ENCODE results near the gene TICAM2. TPM values are rescaled to one million over a fixed set of nuclear protein-coding genes. Genes with fewer than 3 reads are reported as not detected.

The TICAM2 gene
- total RNA-seq, 2 donors from 2014 or later = 6.1 to 11.1 TPM

DNA sequence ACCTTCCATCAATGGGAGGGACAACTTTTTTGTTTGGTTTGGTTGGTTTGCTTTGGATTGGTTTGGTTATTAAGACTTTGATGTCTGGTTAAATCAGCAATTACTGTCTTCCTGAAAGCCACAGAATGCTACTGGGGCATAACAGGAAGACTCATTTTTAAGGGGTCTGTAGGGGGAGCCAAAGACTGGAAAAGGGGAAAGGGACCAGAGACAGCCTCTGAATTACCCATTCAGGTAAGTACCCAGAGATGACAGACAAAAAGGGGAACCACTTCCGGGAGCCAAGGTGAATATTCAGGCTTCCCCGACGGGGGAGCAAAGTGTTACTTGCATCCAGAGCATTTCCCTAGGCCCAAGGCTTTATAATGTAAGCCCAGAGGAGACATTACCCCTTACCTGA, 53.1 kb downstream of the TICAM2 start:
- Mint-ChIP-seq H3K36me3 (peaks cover 7% of the 10 kb centered on the region), H3K4me1 (ENCODE audit: low read depth in 2 of 2) (peaks cover 3 to 5% of the 10 kb centered on the region in 2 donors), H3K27ac (no peak overlapping the region), H3K9me3 (no peaks in the 10 kb centered on the region), H3K4me3 (no peak overlapping the region), H3K27me3 (peaks cover 15 to 19% of the 10 kb centered on the region in 2 donors)
- ATAC-seq (no peak), DNase-seq (ENCODE audit: low spot score) (no peak)

DNA sequence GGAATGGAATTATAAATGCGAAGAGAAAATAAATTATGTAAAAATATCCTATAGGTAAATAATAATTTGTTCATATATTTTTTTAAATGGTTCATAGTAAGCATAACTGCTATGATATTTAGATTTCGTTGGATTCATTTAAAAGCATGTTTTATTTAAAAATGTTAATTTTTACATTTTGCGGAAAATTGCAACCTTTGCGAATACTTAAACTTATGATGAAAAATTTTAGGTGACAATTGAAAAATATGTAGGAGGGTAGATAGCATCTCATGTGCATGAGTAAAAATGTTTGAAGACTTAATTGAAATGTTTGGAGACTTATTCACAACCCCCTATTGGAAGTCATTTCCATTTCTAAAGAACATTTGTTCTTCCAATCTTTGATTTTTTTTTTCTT, 53.6 kb downstream of the TICAM2 start:
- Mint-ChIP-seq H3K4me1 (ENCODE audit: low read depth in 2 of 2) (peaks cover 3 to 5% of the 10 kb centered on the region in 2 donors), H3K27ac (no peak overlapping the region), H3K4me3 (no peak overlapping the region), H3K27me3 (peaks cover 15 to 19% of the 10 kb centered on the region in 2 donors), H3K36me3 (peaks cover 7% of the 10 kb centered on the region), H3K9me3 (no peaks in the 10 kb centered on the region)
- DNase-seq (ENCODE audit: low spot score) = no peak
- no peak for ATAC-seq

DNA sequence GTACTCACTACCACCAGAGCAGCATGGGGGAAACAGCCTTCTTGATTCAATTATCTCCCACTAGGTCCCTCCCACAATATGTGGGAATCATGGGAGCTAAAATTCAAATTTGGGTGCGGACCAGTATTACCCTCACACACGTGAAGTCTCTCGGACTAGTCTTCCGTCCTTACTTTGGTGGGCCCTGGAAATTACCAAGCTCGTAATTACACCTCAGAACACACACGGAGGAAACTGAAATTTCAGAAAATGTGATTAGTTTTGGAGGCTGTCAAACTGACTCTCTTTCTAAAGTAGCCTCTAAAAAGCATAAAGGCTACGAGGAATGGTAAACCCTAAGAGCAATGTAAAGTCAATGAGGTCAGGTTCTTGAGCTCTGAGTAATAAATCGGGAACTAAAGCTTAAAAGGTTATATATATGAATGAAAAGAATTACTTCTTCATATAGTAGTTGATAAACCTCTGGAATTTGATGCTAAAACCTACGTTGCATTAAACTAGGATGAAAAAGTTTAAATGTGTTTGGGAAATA, 56.9 kb downstream of the TICAM2 start:
- no peak for DNase-seq (ENCODE audit: low spot score)
- H3K27ac Mint-ChIP-seq = peak overlapping the region; percentile 92 to 93
- H3K4me1 Mint-ChIP-seq (ENCODE audit: low read depth in 2 of 2) = peaks cover 26 to 35% of the 10 kb centered on the region in 2 donors
- H3K9me3 Mint-ChIP-seq = no peaks in the 10 kb centered on the region
- peak overlapping the region; percentile 93 for H3K4me3 Mint-ChIP-seq
- peaks cover 0 to 2% of the 10 kb centered on the region in 2 donors for H3K27me3 Mint-ChIP-seq
- peaks cover 23% of the 10 kb centered on the region for H3K36me3 Mint-ChIP-seq
- no peak for ATAC-seq

DNA sequence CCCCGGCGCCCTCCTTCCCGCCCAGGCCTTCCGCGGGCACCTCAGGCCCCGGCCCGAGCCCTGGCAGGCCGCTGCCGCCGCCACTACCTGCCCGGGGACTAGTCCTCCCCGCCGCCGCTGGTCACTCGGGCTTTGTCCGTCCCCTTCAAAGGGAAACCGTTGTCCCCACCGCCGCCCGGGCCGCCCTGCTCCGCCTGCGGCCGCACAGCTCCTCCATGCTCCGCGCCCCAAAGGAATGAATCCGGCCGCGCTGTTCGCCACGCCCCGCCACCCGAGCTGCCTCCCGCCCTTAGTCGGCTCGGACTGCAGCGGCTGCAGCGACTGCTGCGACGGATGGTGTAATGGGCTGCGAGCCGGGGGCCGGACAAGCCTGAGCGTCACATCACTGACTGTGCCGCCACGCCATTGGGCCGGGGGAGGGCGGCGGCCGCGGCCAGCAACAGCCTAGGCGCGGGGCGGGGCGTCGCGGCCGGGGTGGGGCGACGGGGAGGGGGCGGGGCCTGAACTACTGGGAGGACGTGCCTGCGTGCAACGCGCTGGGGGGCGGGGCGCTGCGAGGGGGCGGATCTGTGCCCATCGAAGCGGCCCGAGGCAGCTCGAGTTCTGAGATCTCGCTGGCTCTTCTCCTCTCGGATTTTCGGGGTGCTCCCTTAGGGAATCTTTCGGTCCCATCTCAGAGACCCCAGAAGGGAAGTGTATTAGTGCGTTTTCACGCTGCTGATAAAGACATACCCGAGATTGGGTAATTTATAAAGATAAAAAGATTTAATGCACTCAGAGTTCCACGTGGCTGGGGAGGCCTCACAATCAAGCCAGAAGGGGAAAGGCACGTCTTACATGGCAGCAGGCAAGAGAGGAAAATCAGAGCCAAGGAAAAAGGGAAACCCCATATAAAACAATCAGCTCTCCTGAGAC, 57.6 kb downstream of the TICAM2 start, which contains the start of gene FEM1C:
Gene FEM1C (minus strand): TSS at position 340 of the 915 bp plus-strand sequence. CDS start 1,282 bp downstream, outside the sequence.
- Mint-ChIP-seq H3K27me3 (no peaks in the 10 kb centered on the region), H3K27ac (peak within 1 kb of the TSS; percentile 92 to 93), H3K4me3 (peak within 1 kb of the TSS; percentile 93), H3K9me3 (no peaks in the 10 kb centered on the region), H3K36me3 (peaks cover 30% of the 10 kb centered on the region), H3K4me1 (ENCODE audit: low read depth in 2 of 2) (peaks cover 34 to 42% of the 10 kb centered on the region in 2 donors)
- DNase-seq (ENCODE audit: low spot score) (peak; percentile 97), ATAC-seq (peak; percentile 99)

DNA sequence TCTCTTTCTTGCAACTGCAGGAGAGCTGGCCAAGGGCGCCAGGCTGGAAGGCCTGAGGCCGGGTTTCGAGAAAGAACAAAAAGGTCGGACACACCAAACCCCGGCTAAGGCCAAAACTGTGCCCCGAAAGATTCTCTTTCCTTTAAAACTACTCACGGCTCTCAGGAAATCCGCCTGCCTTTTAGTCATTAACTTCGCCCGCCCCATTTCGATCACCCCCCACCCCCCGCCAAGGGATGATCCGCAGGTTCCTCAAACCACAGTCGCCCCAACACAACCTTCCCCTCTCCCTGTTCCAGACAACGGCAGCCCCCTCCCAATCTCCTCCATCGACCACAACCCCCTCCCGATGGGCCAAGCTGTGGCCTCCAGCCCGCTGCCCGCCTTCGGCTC, 58.2 kb downstream of the TICAM2 start:
- Mint-ChIP-seq H3K4me3 (peak overlapping the region; percentile 93), H3K9me3 (no peaks in the 10 kb centered on the region), H3K4me1 (ENCODE audit: low read depth in 2 of 2) (peaks cover 39 to 49% of the 10 kb centered on the region in 2 donors), H3K27ac (peak overlapping the region; percentile 92 to 93), H3K27me3 (no peaks in the 10 kb centered on the region), H3K36me3 (peaks cover 36% of the 10 kb centered on the region)
- ATAC-seq = peak; percentile 21 to 29
- DNase-seq (ENCODE audit: low spot score) = no peak

DNA sequence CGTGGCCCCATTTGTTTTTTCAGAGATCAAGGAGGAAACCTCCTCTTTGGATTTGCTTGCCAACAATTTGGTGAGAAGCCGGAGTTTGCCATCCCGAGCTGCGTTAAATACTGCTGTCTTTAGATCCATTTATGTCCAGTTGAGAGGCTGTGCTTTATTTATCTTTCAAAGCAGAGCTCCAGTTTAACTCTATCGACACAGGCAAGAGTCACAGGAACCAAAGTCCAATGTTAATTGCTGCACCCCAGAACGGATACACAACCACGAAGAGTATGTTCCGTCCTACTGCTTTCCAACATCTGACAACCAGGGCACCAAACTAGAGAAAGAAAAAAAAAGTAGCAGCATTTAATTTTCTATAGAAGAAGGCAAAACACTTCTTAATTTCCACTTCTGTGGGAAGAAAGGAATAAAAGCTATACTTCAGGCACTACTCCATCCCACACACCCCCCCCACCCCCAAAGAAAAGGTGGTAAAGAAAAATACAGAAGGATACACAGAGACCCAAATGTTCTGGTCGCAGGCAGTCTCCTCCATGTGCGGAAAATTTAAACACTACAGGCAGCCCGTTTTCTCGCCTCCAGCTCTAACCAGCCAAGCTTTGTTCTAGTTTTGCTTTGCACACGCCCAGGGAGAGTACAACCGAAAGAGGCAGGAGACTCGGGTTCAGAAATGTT, 58.8 kb downstream of the TICAM2 start:
- DNase-seq (ENCODE audit: low spot score) (peak; percentile 62), ATAC-seq (peak in 1 of 2 donors; percentile 29)
- Mint-ChIP-seq H3K27ac (peak overlapping the region; percentile 92 to 93), H3K9me3 (no peaks in the 10 kb centered on the region), H3K36me3 (peaks cover 42% of the 10 kb centered on the region), H3K4me1 (ENCODE audit: low read depth in 2 of 2) (peaks cover 45 to 54% of the 10 kb centered on the region in 2 donors), H3K4me3 (peak overlapping the region; percentile 93), H3K27me3 (no peaks in the 10 kb centered on the region)

DNA sequence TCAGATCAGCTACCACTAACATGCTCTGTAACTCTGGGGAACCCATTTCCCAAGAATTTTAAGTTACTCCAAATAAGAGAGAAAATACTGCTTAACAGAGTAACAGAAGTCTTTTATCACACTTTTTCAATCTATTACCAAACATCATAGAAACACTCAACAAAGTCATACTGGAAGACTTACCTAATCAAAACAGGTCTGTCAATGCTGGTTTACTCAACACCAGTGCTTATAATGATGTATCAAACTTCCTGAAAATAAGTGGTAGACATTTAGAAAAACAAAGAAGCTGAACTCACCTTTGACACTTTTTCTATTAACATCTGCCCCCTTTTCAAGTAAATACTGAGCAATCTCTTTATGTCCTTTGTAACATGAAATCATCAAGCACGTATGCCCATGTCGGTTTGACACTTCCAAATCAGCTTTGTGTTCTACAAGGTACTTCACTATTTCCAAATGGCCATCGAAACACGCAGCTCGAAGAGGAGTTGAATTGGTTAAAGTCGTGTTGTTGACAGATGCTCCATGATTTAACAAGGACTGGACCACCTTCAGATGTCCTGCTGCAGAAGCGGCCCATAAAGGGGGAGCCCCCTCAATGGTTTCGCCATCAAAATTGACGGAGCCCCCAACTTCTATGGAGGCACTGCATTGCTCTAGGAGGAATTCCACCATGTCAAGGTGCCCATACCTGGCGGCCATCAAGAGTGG, 59.5 kb downstream of the TICAM2 start:
- DNase-seq (ENCODE audit: low spot score) (no peak), ATAC-seq (no peak)
- H3K36me3 Mint-ChIP-seq = peaks cover 46% of the 10 kb centered on the region
- H3K27ac Mint-ChIP-seq = peak overlapping the region; percentile 92 to 93
- peaks cover 50 to 60% of the 10 kb centered on the region in 2 donors for H3K4me1 Mint-ChIP-seq (ENCODE audit: low read depth in 2 of 2)
- H3K4me3 Mint-ChIP-seq = peak overlapping the region; percentile 93
- H3K27me3 Mint-ChIP-seq = no peaks in the 10 kb centered on the region
- no peaks in the 10 kb centered on the region for H3K9me3 Mint-ChIP-seq

DNA sequence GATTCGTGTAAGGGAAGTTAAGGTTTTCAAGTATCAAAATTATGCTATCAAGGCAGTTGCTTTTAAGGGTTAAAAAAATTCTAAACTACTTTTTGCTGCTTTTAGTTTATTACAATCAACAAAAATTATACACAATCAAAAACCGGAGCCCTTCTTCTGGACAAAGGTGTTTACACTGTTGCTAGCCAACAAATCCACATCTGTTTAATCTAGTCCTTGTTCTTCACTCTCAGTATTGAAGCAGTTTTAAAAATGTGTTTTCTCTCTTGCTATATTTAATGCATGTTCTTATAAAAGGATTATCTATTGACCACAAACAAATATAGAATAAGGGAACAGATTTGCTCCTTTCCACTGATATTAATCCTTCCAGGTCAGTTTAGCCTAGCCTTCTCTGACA, 60.2 kb downstream of the TICAM2 start:
- Mint-ChIP-seq H3K27me3 (no peaks in the 10 kb centered on the region), H3K9me3 (no peaks in the 10 kb centered on the region), H3K27ac (peak overlapping the region; percentile 92 to 93), H3K4me3 (peak overlapping the region; percentile 93), H3K36me3 (peaks cover 46% of the 10 kb centered on the region), H3K4me1 (ENCODE audit: low read depth in 2 of 2) (peaks cover 54 to 65% of the 10 kb centered on the region in 2 donors)
- DNase-seq (ENCODE audit: low spot score) (no peak), ATAC-seq (no peak)

DNA sequence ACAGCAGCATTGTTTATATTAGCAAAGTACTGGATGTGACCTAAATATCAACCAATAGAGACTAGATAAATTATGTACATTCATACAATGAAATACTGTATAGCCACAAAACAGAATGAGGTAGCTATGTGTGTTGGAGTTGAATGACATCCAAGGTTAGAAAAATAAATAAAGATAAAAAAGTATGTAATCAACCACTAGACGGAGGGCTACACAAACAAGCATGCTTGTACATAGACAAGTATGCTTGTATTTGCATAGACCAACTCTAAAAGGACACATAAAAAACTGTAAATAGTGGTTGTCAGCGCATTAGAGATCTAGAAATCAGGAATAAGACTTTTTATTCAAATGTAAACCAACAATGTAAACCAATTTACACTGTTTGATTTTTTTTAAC, 60.7 kb downstream of the TICAM2 start:
- DNase-seq (ENCODE audit: low spot score) (no peak), ATAC-seq (no peak)
- H3K4me3 Mint-ChIP-seq = peak overlapping the region; percentile 93
- no peaks in the 10 kb centered on the region for H3K27me3 Mint-ChIP-seq
- H3K9me3 Mint-ChIP-seq = no peaks in the 10 kb centered on the region
- H3K4me1 Mint-ChIP-seq (ENCODE audit: low read depth in 2 of 2) = peaks cover 59 to 69% of the 10 kb centered on the region in 2 donors
- peaks cover 47% of the 10 kb centered on the region for H3K36me3 Mint-ChIP-seq
- peak overlapping the region; percentile 40 to 93 for H3K27ac Mint-ChIP-seq

DNA sequence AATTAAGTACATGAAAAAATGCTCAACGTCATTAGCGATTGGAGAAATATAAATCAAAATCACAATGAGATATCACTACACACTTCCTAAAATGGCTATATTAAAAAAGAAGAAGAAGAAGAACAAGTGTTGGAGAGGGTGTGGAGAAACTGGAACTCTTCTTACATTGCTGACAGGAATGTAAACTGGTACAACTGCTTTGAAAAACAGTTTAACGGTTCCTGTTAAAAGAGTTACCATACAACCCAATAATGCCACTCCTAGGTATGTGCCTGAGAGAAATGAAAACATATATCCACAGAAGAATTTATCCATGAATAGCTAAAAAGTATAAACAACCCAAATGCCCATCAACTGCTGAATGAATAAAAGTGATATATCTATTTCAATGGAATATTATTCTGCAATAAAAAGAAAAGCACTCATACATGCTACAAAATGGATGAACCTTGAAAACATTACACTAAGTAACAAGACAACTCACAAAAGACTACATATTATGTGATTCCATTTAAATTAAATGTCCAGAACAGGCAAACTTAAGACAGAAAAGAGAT, 66.7 kb downstream of the TICAM2 start:
- H3K9me3 Mint-ChIP-seq = no peaks in the 10 kb centered on the region
- H3K36me3 Mint-ChIP-seq = peaks cover 50% of the 10 kb centered on the region
- ATAC-seq (no peak), DNase-seq (ENCODE audit: low spot score) (no peak)
- peak overlapping the region; percentile 14 for H3K4me3 Mint-ChIP-seq
- no peak overlapping the region for H3K27ac Mint-ChIP-seq
- H3K27me3 Mint-ChIP-seq = no peaks in the 10 kb centered on the region
- H3K4me1 Mint-ChIP-seq (ENCODE audit: low read depth in 2 of 2) = peaks cover 58 to 78% of the 10 kb centered on the region in 2 donors

DNA sequence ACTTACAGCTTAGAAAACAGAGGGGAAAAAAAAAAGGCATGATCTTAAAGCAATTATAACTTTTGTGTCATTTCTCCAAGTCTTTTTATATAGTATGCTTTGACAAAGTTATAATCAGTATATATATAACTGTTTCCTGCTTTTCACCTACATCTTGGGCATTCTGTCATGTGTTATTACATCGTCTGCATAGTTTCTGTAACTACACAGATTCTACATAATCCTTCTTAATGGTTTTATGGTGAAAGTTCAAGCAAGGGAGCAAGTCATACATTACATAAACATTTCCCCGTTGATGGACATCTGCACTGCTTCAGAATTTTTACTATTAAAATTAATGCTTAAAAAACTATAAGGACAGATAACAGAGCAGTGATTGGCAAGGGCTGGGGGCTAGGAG, 69.8 kb downstream of the TICAM2 start:
- Mint-ChIP-seq H3K4me3 (no peak overlapping the region), H3K36me3 (peaks cover 36% of the 10 kb centered on the region)

DNA sequence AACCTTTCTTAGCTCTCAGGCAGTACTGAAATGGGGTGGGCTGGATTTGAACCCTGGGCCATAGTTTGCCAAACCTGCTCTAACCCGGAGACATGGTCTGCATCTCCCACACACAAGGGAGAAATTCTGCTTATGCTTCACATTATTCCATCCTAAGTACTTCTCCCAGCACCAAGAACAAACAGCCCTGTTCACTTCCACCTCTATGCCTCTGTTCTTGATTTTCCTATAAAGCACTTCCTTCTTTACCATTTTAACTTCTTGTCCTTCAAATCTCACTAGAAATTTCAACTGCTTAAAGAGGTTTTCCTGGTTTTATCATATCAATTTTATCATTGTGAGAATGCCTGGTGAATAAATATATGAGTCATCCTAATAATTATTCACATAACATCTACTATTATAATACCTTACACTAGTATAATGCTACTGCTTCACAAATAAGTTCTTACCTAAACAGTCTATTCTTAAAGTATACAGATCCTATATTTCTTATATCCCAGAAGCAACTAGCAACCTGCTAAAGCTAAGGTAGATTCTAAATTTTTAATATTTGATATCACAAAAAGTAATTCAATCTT, 70.4 kb downstream of the TICAM2 start:
- no peak for ATAC-seq
- no peaks in the 10 kb centered on the region for H3K9me3 Mint-ChIP-seq
- H3K4me3 Mint-ChIP-seq = no peak overlapping the region
- H3K27me3 Mint-ChIP-seq = no peaks in the 10 kb centered on the region
- H3K4me1 Mint-ChIP-seq (ENCODE audit: low read depth in 2 of 2) = peaks cover 36 to 59% of the 10 kb centered on the region in 2 donors
- peaks cover 36% of the 10 kb centered on the region for H3K36me3 Mint-ChIP-seq
- no peak overlapping the region for H3K27ac Mint-ChIP-seq
- no peak for DNase-seq (ENCODE audit: low spot score)

More for the DNA sequence above, 69.8 kb downstream of the TICAM2 start:
- Mint-ChIP-seq H3K4me1 (ENCODE audit: low read depth in 2 of 2) (peaks cover 41 to 65% of the 10 kb centered on the region in 2 donors), H3K9me3 (no peaks in the 10 kb centered on the region), H3K27me3 (no peaks in the 10 kb centered on the region), H3K27ac (no peak overlapping the region)
- DNase-seq (ENCODE audit: low spot score) (no peak), ATAC-seq (no peak)

DNA sequence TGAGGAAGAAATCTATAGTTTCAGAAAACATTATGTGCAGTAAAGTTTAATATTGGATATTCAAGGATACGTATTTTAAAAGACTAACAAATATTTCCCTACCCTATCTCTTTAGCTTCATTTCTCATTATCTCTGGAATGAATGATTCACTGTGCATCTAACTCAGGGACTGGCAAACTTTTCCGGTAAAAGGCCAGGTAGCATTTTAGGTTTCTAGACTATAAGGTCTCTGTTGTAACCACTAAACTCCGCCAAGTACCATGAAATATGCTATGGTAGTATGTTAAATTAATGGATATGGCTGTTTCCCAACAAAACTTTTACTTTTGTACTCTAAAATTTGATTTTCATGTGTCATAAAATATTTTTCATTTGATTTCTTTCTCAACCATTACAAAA, 70.9 kb downstream of the TICAM2 start:
- Mint-ChIP-seq H3K27ac (no peak overlapping the region), H3K27me3 (no peaks in the 10 kb centered on the region), H3K9me3 (no peaks in the 10 kb centered on the region), H3K36me3 (peaks cover 32% of the 10 kb centered on the region), H3K4me3 (no peak overlapping the region), H3K4me1 (ENCODE audit: low read depth in 2 of 2) (peaks cover 34 to 54% of the 10 kb centered on the region in 2 donors)
- DNase-seq (ENCODE audit: low spot score) (no peak), ATAC-seq (no peak)

Measured in natural killer cell treated with Interleukin-12 subunit alpha and Interleukin-12 subunit beta and Interleukin-15 and Interleukin-18, amount 100 ng/mL, for 72 hours (primary cell).